Esophagus (tissue), 2 donors: ENCODE data around the gene ZNF124. TPM values are rescaled to one million over a fixed set of nuclear protein-coding genes. Genes with fewer than 3 reads are reported as not detected.

Source experiments
- H3K27ac ChIP-seq, 2 donors: one replicate each; pipeline ENCODE4 v1.5.1; 2013; ENCODE audit warnings: low read depth in 2 of 2, mild to moderate bottlenecking in 2 of 2, inconsistent platforms in 1 of 2, low read length in 1 of 2, moderate library complexity in 1 of 2
- H3K27me3 ChIP-seq, 2 donors: one replicate each; pipeline ENCODE4 v1.6.1; 2013; ENCODE audit warnings: low read length in 2 of 2, control low read depth in 1 of 2, mild to moderate bottlenecking in 1 of 2; ENCODE audit not compliant: insufficient read depth in 2 of 2, control insufficient read depth in 1 of 2
- H3K36me3 ChIP-seq, 2 donors: one replicate each; pipeline ENCODE4 v1.6.1; 2013; ENCODE audit warnings: low read length in 1 of 2; ENCODE audit not compliant: control insufficient read depth in 2 of 2, insufficient read depth in 2 of 2
- H3K4me1 ChIP-seq, 2 donors: one replicate each; pipeline ENCODE4 v1.6.1; 2013; ENCODE audit warnings: low read length in 1 of 2; ENCODE audit not compliant: control insufficient read depth in 2 of 2, insufficient read depth in 2 of 2
- H3K4me3 ChIP-seq, 2 donors: one replicate each; pipeline ENCODE4 v1.5.1; 2013; ENCODE audit warnings: low read length in 2 of 2, mild to moderate bottlenecking in 2 of 2, low read depth in 1 of 2, moderate library complexity in 1 of 2
- H3K9me3 ChIP-seq, 2 donors: one replicate each; pipeline ENCODE4 v1.6.1; 2013; ENCODE audit warnings: mild to moderate bottlenecking in 2 of 2, low read depth in 1 of 2, low read length in 1 of 2, moderate library complexity in 1 of 2; ENCODE audit not compliant: control insufficient read depth in 2 of 2, insufficient read depth in 1 of 2
- WGBS, 2 donors: extraction: QIAGEN DNeasy Blood & Tissue Kit; methylation state at CpG; one replicate each; pipeline ENCODE4 v1.1.7; 2013; 5-methylcytosine and 5-hydroxymethylcytosine counted together
- polyA plus RNA-seq, 2 donors: library from polyadenylated mRNA; stranded (reverse); fragments of 200-250 nt; gene quantifications; one replicate each; pipeline ENCODE4 v1.2.3, GENCODE V29; 2013
- donor health status: healthy with polysubstance abuse.
- donor health status: Bipolar disorder and iron deficiency.

ZNF124 gene
- polyA plus RNA-seq, 2 donors: 0.53 to 1.2 TPM

DNA sequence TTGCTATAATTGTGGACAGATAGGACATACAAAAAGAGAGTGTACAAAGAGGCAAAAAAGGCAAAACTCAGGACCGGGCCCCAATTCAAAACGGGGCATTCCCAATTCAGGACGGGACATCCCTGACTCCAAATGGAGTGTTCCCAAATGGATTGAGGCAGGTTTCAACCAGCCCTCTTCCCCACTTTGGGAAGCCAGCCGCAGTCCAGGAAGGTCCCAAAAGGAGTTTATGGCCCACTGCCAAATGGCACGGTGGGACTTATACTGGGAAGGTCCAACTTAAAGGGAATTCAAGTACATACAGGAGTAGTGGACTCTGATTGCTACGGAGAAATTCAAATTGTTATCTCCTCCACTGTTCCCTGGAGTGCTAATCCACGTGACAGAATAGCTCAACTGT lies 64.1 kb downstream of the ZNF124 start:
- Histone ChIP-seq H3K4me3 (no peak overlapping the region), H3K9me3 (no peaks in the 10 kb centered on the region), H3K36me3 (no peaks in the 10 kb centered on the region), H3K27me3 (no peaks in the 10 kb centered on the region), H3K4me1 (peaks cover 0 to 2% of the 10 kb centered on the region in 2 donors), H3K27ac (no peak overlapping the region)
- 88 to 91% methylated on average over 7 of the region's 7 CpGs for WGBS, 2 donors

DNA sequence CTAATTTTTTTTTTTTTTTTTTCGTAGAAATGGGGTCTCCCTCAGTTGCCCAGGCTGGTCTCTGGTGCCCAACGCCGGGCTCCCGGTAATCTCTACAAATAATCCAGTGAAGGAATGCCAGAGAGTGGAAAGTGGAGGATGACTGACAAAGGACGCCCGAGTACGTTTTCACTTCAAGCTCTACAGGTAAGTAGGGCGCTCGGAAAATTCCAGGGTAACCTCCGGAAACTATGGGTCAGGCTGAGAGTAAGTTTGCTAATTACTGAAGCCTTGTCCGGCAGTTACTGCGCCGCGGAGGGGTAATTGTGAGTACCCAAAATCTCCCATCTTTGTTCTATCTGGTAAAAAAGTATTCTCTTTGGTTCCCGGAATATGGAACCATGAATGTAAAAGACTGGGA lies 65.9 kb downstream of the ZNF124 start:
- H3K27ac ChIP-seq: no peak overlapping the region
- no peaks in the 10 kb centered on the region for H3K27me3 ChIP-seq
- no peak overlapping the region for H3K4me3 ChIP-seq
- peaks cover 0 to 2% of the 10 kb centered on the region in 2 donors for H3K36me3 ChIP-seq
- 91% methylated on average over 15 of the region's 15 CpGs for WGBS, 2 donors
- H3K9me3 ChIP-seq: peaks cover 0 to 2% of the 10 kb centered on the region in 2 donors
- H3K4me1 ChIP-seq: peaks cover 0 to 2% of the 10 kb centered on the region in 2 donors

Other genes with a start within 250 kb of the ZNF124 start
- 1 to 10 TPM; 5.5 to 7.3 TPM for gene AHCTF1, start 240.1 kb downstream of the ZNF124 start, polyA plus RNA-seq
- gene ZNF695, start 164.0 kb downstream of the ZNF124 start, polyA plus RNA-seq: under 1 TPM; 0.81 to 0.84 TPM
- gene ZNF670, start 93.2 kb downstream of the ZNF124 start, polyA plus RNA-seq: 1 to 10 TPM in 1 of 2 donors, under 1 TPM in 1; 0.49 to 1.4 TPM
- 1 to 10 TPM; 1.7 to 2.0 TPM for gene ZNF669, start 67.7 kb downstream of the ZNF124 start, polyA plus RNA-seq
- gene VN1R5, start 84.1 kb upstream of the ZNF124 start, polyA plus RNA-seq: not detected
- 1 to 10 TPM; 3.7 to 3.8 TPM for gene ZNF496, start 159.8 kb upstream of the ZNF124 start, polyA plus RNA-seq
- gene NLRP3, start 244.2 kb upstream of the ZNF124 start, polyA plus RNA-seq: under 1 TPM; 0.20 to 0.25 TPM